GM18870 (cell line): ENCODE measurements around the gene SPEN.
A peak's percentile ranks its signal among the peaks of the same experiment; 100 is the strongest.
"Not testable (repeated sequence)": the region's sequence is repeated elsewhere in the genome, so short reads cannot be mapped to it uniquely, and the experiment has no call there.

Source experiments
- ATAC-seq: cut with Tn5 transposase; IDR thresholded peaks from one replicate; pipeline ENCODE4 v1.9.1; 2021; ENCODE audit warnings: moderate library complexity; ENCODE audit not compliant: unreplicated experiment

Gene SPEN

DNA sequence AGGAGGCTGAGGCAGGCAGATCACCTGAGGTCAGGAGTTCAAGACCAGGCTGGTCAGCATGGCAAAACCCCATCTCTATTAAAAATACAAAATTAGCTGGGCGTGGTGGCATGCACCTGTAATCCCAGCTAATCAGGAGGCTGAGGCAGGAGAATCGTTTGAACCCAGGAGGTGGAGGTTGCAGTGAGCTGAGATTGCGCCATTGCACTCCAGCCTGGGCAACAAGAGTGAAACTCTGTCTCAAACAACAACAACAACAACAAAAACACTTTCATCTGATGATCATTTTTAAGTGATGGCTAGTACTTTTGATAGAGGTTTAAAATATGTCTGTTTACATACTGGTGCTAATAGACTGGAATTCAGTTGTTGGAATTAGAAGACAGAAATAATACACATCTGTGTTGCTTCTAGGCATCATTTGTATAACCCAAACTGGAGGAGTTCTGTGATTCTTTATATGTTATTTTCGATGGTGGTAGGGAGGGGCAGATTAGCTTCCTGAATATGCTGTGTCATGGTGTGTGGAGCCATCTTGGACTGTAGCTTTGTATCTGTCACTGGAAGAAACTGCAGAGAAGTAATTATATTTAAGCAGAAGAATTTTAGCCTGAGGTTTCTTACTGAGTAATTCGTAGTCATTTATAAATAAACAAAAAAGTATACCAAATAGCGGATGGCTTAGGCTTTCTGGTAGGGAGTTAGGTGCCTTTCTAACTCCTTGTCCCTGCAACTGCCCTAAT is 45.5 kb downstream of the SPEN start:
- ATAC-seq, result not testable (repeated sequence)

DNA sequence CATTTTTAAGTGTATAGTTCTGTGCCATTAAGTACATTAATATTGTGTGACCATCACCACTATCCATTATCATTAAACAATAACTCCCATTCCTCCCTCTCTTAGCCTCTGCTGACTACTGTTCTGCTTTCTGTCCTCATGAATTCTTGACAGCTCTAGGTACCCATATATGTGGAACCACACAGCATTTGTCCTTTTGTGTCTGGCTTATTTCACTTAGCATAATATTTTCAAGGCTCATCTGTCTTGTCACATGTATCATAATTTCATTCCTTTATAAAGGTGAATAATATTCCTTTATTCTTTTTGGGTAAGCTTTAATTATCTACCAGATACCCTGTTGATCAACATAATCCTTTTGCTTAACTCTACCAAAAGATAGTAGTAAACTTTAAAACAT is 47.7 kb downstream of the SPEN start:
- ATAC-seq, result no peak

DNA sequence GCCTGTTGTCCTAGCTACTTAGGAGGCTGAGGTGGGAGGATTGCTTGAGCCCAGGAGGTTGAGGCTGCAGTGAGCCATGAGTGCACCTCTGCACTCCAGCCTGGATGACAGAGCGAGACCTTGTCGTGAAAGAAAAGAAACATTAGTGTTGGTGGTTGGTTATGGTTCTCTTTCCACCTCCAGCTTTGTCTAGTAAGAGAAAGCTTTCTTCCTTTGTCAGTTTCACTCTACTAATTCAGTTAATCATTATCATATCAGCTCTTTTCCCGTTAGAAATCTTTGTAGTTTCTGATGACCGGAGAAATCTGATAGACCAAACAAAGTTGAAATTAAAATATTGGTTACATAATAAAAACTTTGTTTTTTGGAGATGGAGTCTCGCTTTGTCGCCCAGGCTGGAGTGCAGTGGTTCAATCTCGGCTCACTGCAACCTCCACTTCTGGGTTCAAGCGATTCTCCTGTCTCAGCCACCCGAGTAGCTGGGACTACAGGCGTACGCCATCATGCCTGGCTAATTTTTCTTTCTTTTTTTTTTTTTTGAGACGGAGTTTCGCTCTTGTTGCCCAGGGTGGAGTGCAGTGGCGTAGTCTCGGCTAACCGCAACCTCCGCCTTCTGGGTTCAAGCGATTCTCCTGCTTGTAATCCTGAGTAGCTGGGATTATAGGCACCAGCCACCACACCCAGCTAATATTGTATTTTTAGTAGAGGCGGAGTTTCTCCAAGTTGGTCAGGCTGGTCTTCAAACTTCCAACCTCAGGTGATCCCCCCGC is 49.5 kb downstream of the SPEN start:
- not testable (repeated sequence) for ATAC-seq

DNA sequence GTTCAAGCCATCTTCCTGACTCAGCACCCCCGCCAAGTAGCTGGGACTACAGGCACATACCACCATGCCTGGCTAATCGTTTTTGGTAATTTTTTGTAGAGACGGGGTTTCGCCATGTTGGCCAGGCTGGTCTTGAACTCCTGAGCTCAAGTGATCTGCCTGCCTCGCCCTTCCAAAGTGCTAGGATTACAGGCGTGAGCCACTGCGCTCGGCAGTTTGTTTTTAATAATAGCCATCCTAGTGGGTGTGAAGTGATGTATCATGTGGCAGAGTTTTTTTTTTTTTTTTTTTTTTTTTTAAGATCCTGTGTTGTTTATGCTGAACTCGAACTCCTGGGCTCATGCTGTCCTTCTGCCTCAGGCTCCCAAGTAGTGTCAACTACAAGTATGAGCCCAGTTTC is 51.8 kb downstream of the SPEN start:
- no peak for ATAC-seq

DNA sequence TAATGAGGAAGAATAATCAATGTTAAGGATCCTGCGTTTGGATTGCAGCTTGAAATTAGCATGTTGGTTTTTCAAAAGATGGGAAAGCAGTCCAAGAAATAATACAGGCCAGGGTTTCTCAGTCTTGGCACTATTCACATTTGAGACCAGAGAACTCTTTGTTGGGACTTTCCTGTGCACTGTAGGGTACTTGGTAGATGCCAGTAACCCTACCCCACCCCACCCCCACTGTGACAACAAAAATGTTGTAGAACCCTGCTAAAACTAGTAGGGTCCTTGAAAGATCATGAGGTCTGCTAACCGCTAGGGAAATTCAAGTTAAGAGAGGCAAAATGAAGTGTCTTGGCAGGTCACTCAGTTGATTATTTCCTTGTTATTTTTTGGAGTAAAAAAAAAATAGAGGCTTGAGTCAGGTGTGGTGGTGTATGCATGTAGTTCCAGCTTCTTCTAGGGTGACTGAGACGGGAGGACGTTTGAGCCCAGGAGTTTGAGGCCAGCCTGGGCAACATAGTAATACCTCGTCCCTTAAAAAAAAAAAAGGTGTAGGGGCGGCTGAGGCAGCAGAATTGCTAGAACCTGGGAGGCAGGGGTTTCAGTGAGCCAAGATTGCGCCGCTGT is 53.3 kb downstream of the SPEN start:
- no peak for ATAC-seq

DNA sequence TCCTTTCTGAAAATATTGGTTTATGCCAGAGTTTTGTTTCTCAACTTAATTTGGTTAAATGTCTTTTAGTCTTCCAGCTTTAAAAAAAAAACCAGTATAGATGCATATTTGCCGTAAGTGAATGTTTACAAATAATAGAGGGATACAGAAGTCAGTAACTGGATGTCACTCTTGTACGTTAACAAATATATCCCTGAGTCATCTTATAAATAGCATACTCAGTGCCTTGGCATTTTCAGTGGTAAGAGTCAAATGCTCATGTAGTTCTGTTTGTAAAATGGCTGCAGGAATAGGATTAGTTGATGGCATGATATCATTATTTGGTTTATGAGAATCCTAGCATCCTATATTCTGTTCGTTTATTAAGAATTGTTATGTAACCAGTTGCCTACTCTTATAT is 55.4 kb downstream of the SPEN start:
- no peak for ATAC-seq

DNA sequence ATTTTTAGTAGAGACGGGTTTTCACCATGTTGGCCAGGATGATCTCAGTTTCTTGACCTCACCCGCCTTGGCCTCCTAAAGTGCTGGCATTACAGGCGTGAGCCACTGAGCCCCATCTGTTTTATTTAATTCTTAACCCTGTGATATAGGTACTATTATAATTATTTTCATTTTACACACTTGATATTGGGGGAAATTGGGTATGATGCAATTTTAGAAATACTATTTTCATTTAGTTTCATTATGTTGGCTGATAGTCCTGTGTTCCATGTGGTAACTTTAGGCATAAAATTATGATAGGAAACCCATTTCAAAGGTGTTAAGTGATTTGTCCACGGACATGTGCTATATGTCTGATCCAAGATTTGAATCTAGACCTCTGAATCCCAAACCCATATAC is 61.1 kb downstream of the SPEN start:
- no peak for ATAC-seq

DNA sequence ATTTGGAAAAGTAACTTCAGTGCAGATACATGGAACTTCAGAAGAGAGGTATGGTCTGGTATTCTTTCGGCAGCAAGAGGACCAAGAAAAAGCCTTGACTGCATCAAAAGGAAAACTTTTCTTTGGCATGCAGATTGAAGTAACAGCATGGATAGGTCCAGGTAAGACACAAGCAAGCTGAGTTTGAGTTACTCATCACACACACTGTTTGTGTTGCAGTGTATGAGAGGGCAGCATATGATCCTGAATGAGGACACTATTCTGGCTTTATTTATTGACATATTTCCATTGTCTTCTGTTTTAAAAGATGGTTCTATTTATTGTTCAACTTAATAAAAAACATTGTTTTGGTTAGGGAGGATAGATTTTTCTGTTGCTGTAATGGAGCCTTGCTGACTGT is 63.6 kb downstream of the SPEN start:
- no peak for ATAC-seq

DNA sequence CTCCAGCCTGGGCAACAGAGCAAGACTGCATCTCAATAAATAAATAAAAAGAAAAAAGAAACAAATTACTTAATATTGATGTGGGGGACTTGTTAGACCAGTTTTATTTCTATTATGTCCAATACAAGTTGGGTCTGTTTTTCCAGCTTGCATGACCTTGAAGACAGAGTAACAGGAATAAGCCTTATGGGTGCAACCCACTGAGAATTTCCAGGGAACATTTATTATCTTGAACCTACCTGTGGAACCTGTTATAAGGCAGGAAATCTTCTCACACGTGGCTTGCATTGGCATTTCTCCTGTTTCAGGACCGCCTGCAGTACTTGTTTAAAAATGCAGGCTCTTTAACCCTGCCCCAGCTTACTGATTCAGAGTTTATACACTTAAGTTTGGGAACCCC is 64.4 kb downstream of the SPEN start:
- ATAC-seq, result no peak

DNA sequence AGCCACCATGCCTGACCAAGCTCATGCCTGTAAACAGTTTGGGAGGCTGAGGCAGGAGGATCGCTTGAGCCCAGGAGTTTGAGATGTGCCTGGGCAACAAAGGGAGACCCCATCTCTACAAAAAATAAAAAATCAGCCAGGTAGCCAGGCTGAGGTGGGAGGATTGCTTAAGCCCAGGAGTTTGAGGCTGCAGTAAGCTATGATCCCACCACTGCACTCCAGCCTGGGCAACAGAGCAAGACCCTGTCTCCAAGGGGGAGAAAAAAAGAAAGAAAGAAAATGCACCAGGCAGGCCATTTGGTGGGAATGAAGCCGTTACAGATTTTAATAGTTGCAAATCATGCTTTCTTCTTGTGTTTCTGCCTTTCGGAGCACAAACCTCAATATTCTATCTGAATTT is 66.1 kb downstream of the SPEN start:
- not testable (repeated sequence) for ATAC-seq

DNA sequence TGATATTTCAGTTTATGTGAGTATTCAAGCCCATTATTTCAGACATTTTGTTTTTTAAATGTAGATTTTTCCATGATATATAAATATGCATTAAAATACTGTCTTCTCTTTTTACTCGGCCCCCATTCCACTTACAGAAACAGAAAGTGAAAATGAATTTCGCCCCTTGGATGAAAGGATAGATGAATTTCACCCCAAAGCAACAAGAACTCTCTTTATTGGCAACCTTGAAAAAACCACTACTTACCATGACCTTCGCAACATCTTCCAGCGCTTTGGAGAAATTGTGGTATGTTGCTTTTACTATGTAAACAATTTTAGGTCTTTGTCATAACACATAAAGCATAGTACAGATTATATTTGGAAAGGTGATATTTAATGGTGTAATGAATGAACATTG is 68.5 kb downstream of the SPEN start:
- no peak for ATAC-seq

DNA sequence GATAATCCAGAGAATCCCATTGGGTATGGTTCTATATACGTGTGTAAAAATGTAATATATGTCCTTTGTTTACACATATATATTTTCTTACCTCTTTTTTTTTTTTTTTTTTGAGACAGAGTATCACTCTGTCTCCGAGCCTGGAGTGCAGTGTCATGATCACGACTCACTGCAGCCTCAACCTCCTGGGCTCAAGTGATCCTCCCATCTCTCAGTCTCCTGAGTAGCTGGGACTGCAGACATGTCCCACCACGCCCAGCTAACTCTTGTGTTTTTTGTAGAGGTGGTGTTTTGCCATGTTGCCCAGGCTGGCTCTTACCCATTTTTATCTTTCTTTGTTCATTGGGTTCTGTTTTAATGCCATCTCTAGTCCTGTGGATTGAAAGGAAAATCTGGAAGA is 68.9 kb downstream of the SPEN start:
- no peak for ATAC-seq

DNA sequence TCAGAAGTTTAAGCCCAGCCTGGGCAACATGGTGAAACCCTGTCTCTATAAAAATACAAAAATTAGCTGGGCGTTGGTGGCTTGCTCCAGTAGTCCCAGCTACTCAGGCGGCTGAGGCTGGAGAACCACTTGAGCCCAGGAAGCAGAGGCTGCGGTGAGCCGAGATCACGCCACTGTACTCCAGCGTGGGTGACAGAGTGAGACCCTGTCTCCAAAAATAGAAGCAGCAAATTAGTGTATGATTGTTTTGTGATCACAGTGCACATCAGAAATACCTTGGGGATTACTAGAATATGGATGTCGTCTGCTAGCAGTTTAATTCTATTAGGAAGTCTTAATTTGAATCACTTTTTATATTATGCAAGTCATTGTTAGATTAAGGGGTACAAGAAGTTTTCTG is 69.4 kb downstream of the SPEN start:
- ATAC-seq, result no peak

DNA sequence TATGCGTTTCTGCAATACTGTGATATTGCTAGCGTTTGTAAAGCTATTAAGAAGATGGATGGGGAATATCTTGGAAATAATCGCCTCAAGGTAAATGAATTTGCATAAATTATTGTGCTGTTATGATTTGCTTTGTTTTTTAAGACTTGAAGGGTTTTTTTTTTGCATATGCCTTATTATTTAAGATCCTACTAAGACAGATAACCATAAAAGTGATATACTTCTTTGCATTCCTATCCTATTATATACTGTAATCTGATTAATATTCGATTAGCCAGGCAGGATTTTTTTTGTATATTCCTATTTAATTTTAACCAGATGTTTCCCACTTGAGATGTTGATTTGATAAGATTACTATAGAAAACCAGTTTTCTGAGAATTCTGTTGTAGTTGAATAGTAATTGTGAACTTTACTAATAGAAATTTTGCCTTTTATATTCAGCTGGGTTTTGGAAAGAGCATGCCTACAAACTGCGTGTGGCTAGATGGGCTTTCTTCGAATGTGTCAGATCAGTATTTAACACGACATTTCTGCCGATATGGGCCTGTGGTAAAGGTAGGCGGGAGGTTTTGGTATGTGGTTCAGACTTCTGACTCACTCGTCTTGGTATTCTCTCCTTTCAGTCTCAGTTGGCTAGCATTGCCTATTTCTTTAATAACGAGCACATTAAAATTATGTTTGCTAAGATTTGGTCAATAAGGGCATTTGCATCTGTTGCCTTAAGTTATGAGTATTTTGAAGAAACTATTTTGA is 71.6 kb downstream of the SPEN start:
- peak; percentile 54 for ATAC-seq

DNA sequence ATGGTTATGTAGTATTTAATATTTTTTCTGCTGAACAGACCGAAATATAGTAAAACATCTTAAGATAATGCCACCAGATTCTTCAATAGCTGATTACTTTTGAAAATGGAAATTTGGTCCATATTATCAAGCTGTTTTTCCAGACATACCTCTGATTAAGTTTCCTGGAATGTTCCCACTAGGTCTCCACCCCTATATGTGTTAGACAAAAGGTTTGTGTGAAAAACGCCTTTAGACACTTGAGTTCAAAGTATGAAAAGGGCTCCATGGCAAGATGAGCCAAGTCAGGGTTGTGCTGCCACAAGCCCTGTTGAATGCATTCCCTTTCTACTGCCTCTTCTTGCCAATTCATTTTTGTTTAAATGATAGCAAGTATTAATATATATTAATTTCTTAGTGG is 75.7 kb downstream of the SPEN start:
- ATAC-seq, result no peak

DNA sequence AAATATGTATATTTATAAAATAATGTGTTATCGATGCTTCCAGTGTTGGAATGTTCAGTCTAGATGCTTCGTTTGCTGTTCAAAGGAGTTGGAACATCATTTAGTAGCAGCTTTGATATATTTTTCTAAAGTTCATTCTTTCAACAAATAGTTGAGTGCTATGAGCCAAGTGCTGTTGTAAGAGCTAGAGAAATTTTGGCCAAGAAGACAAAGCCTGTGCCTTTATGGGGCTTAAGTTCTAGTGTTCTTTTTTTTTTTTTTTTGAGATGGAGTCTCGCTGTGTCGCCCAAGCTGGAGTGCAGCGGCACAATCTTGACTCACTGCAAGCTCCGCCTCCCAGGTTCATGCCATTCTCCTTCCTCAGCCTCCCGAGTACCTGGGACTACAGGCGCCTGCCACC is 78.9 kb downstream of the SPEN start:
- not testable (repeated sequence) for ATAC-seq

DNA sequence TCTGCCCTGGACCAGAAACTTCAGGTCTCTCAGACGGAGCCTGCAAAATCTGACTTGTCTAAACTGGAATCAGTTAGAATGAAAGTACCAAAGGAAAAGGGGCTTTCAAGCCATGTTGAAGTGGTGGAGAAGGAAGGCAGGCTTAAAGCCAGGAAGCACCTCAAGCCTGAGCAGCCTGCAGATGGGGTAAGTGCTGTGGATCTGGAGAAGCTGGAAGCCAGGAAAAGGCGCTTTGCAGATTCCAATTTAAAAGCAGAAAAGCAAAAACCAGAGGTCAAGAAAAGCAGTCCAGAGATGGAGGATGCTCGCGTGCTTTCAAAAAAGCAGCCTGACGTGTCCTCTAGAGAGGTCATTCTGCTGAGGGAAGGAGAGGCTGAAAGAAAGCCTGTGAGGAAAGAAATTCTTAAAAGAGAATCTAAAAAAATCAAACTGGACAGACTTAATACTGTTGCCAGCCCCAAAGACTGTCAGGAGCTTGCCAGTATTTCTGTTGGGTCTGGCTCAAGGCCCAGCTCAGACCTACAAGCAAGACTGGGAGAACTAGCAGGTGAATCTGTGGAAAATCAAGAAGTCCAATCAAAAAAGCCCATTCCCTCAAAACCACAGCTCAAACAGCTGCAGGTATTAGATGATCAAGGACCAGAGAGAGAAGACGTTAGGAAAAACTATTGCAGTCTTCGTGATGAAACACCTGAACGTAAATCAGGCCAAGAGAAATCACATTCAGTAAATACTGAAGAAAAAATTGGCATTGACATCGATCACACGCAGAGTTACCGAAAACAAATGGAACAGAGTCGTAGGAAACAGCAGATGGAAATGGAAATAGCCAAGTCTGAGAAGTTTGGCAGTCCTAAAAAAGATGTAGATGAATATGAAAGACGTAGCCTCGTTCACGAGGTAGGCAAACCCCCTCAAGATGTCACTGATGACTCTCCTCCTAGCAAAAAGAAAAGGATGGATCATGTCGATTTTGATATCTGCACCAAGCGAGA is 81.8 kb downstream of the SPEN start:
- no peak for ATAC-seq

DNA sequence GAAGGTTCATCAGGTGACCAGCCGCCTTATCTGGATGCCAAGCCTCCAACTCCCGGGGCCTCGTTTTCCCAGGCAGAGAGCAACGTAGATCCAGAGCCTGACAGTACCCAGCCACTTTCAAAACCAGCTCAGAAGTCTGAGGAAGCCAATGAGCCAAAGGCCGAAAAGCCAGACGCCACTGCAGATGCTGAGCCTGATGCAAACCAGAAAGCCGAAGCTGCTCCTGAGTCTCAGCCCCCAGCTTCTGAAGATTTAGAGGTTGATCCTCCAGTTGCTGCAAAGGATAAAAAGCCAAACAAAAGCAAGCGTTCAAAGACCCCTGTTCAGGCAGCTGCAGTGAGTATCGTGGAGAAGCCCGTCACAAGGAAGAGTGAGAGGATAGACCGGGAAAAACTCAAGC is 83.9 kb downstream of the SPEN start:
- ATAC-seq, result no peak

DNA sequence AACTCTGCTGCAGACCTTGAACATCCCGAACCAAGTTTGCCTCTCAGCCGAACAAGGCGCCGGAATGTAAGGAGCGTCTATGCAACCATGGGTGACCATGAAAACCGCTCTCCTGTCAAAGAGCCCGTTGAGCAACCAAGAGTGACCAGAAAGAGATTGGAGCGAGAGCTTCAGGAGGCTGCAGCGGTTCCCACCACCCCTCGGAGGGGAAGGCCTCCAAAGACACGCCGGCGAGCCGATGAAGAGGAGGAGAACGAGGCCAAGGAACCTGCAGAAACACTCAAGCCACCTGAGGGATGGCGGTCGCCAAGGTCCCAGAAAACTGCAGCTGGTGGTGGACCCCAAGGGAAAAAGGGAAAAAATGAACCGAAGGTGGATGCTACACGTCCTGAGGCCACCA is 84.4 kb downstream of the SPEN start:
- ATAC-seq, result no peak

DNA sequence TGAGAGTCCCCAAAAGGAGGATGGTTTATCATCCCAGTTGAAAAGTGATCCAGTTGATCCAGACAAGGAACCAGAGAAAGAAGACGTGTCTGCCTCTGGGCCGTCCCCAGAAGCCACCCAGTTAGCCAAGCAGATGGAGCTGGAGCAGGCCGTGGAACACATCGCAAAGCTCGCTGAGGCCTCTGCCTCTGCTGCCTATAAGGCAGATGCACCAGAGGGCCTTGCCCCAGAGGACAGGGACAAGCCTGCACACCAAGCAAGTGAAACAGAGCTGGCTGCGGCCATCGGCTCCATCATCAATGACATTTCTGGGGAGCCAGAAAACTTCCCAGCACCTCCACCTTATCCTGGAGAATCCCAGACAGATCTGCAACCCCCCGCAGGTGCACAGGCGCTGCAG is 85.1 kb downstream of the SPEN start:
- ATAC-seq, result no peak
